HG03439 (cell line): Measurements from ENCODE around the gene RCAN1.
"Not testable (repeated sequence)": the region's sequence is repeated elsewhere in the genome, so short reads cannot be mapped to it uniquely, and the experiment has no call there.

Source experiments
- ATAC-seq: cut with Tn5 transposase; IDR thresholded peaks from one replicate; pipeline ENCODE4 v1.9.1; 2021; ENCODE audit warnings: mild to moderate bottlenecking, moderate library complexity; ENCODE audit not compliant: unreplicated experiment

Gene RCAN1

DNA sequence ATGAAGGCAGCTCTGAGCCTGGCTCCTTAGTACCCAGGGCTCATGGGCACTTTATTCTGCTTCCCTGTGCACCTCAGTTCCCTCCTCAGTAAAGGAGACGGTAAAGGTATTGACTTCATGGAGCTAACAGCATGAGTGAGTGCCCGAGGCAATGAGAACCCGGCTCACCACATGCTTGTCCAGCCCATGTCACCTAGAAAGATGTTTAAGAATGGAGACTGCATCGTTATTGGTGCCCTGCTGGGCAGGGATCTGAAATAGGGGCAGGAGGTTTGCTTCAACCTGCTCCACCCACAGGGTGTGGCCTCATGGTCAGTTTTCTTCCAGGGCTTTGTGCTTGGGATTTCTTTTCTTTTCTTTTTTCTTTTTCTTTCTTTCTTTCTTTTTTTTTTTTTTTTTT is 95.9 kb downstream of the RCAN1 start:
- ATAC-seq, result no peak

DNA sequence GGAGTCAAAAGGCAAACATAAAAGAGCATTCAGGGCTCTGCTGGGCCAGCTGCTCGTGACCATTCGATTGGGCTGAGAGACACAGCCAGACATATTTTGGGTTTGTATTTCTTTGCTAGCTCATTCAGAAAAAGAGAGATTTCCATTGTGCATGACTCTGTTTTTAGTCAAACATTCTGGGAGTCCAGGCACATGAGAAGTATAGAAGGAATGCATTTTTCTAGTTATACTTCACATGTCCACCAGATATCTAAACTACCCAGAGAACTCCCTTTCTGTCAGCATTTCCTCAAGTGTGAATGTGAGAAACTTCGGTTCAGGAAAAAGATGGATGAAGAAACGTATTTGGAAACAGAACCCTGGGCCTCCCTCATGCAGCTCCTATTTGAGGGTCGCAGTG is 96.6 kb downstream of the RCAN1 start:
- ATAC-seq, result no peak

DNA sequence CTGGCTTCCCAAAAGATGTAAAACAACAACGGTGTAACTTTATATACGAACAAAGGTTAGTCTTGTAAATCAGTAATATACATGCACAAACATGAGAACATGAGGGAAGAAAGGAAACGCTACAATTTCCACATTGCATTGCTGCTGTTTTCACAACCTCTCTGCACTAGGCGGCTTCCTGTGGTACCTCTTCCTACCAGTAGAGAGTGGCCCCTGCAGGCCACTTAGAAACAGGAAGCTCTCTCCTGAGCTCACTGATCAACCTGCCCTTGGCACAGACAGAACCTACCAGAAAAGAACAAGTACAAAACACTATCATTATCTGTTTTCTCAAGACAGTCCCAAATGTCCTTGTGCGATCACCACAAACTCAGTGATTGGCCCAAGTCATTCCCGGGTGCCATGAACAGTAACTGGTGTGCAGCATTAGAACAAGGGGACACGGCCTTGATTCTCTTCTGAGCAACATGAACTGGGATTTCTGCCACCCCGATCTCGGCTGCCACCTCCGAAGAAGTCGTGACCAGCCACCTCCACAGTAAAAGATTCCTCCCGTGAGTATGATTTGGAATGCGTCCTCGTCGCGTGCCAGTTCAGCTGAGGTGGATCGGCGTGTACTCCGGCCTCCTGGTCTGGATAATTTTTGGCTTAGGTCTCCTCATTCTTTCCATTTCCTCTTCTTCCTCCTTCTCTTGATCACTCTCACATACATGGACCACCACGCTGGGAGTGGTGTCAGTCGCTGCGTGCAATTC is 97.2 kb downstream of the RCAN1 start:
- no peak for ATAC-seq

DNA sequence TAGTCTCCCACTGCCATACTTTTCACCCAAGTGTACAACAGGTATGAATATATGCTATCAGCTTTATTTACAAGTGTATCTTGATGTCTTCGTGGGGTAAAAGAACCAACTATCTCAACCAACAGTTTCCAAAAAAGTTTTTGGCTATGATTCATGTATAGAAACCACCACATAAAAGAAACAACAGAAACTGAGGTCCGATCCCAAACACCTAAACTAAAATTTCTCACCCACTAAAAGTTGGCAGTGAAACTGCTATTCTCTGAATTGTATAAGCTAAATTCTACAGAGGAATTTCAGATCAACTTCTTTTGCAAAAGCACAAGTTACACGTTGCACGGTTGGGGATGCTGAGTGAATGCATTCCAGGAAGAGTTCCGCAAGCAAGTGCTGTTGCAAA is 97.9 kb downstream of the RCAN1 start:
- ATAC-seq, result no peak

DNA sequence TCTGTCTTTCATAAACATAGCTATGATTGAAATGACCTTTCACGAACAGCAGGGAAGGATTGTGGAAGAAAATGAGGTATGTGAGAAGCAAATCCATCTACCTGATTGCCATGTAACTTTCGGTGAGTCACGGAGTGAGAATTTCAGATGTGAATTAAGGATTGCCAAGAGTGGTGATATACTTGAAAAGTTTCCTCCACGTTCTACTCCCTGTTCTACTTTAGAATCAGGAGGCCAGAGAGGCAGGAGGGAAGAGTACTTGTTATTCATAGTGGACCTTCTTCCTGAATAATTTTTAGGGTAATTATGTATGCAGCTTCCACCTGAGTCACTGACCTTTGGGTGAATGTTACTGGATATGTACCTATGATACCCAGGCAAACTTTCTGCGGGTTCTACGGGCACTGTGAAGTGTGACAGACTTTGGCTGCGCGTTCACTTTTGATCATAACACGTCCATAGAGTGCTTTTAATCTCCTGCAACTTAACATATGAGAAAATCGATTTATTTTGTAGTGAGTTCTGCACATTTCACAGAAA is 100.3 kb downstream of the RCAN1 start:
- ATAC-seq, result no peak

DNA sequence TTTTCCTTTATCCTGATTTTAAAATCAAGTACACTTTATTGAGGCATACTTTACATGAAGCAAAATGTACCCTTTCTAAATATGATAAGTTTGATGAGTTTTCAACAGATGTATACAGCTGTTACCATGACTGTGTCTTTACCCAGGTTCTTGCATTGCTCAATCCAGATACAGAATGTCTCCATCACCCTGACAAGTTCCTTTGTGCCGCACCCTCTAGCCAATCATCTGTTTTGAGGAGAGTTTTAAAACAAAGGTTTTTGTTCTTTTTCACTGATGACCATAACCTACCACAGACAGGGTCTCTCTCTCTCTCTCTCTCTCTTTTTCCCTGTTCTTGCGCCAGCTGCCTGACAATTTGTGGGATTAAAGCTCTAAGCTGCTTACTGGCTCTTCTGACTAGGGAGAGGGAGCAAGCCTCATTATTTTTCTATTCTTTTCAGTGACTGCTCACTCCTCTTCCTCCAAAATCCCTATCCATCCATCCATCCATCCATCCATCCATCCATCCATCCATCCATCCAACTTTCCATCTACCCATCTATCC is 101.7 kb downstream of the RCAN1 start:
- ATAC-seq, result no peak

DNA sequence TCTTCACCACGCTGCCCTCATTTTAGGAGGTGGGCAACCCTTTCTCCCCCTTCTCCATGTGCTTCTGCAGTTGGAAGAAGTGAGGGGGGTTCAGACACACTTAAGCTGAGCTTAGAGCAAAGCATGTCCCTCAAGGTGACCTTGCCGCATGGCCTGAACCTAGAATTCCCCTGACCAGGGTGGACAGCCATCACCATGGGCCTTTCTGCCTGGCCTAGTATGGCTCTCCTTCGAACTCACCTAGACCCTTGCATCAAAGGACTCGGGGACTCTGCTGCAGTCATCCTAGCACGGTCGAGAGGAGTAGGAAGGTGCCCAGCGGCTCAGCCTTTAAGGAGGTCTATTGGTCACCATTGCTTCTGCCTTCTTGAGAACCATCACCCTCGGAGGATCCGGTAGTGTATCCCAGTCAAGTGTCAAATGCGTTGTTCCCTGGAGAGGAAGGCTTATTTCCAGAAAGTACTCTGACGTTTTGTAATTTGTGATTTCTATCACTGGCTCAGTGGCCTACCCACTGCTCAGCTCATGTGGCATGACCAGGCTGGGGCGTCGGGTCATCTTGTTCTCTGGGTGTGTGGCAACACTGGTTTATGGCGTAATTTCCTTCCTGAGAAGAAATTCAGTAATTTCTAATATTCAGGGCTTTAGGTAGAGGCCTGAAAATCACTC is 103.0 kb downstream of the RCAN1 start, which contains the start of gene KCNE1:
TSS of gene KCNE1 (minus strand) at position 424 of the 669 bp plus-strand sequence. CDS start 62,576 bp downstream, outside the sequence.
- no peak for ATAC-seq

- ATAC-seq, result no peak
Observed at GRCh38 chr21:34511181-34511580, 103.7 kb downstream of the RCAN1 start.

GRCh38 chr21:34510148-34511142 is 104.5 kb downstream of the RCAN1 start:
- ATAC-seq, result no peak

GRCh38 chr21:34509151-34509550 is 105.8 kb downstream of the RCAN1 start:
- no peak for ATAC-seq

- ATAC-seq, result no peak
Observed at GRCh38 chr21:34504595-34504994, 110.3 kb downstream of the RCAN1 start.

GRCh38 chr21:34502480-34503106 is 112.3 kb downstream of the RCAN1 start:
- no peak for ATAC-seq

DNA sequence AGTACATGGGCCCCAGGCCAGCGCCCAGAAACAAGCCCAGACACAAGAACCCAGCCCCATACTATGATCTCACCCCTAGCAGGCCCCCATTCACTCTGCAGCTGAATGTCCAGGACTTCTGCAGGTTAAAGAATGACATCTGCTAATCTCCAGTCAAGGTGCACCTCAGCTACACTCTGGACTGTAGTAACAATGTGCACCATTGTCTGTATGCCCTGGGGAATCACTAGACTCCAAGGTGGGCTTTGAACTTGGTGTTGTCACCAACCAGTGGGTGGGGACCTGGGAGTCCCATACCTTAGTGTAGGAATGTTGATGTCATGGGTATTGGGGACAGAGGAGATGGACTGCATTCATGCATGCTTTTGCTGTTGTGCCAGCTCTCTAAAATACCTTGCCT is 113.2 kb downstream of the RCAN1 start:
- ATAC-seq, result no peak

GRCh38 chr21:34500191-34500590 is 114.7 kb downstream of the RCAN1 start:
- ATAC-seq, result no peak

GRCh38 chr21:34499116-34499515 is 115.8 kb downstream of the RCAN1 start:
- ATAC-seq, result no peak

DNA sequence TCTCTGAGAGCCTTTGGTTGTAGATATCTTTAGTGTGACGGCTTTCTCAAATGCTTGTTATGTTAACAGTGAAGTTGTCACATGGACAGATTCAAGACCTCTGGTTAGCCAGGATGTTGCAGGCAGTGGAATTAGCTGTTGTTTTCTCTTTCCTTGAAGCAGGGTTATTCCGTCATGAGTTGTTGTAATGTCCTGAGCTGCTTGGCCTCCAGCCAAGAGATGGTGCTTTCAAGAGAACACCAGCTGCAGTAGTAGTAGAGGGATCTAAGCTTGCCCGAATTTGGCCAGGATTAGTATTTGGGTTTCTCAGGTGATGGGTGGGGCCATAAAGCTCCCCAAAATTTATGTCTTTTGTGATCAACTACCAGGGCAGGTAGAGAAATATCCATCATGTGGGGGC is 116.3 kb downstream of the RCAN1 start:
- no peak for ATAC-seq

- ATAC-seq, result not testable (repeated sequence)
Observed at GRCh38 chr21:34483854-34484253, 131.1 kb downstream of the RCAN1 start.

DNA sequence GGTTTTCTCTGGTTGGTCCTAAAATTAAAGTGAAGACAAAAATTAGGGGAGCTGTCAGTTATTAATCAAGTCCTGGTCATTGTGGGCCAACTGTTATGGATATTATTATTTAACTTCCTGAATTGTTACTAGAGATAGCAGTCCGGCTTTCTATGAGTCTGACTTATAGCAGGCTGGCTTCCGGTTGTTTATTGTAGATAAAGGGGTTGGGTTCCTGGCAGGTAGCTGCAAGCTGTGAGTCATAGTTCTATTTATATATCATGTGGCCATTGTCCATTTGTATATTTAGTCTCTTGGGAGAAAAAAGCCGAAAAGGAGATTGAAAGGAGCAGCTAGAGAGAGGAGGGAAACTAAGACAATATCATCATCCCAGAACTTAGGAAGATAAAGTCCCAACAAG is 131.5 kb downstream of the RCAN1 start:
- ATAC-seq, result not testable (repeated sequence)

DNA sequence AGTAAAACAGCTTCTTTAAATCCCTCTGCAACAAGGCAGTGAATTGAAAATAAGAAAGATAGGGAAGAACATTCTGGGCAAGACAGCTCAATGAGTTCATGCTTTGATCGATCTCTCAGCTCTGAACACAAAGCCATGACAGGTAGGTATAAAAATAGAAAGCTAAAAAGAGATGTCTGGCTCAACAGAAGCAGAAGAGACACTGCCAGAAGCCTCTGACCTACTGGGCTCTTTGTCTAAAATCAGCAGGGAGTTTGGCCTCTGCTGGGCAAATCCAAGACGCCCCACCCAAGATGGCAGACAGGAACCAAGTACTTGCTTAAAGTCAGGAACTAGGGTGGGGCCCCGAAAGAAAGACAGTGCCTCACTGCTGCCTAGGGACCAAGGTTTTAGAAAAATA is 147.6 kb downstream of the RCAN1 start:
- ATAC-seq, result not testable (repeated sequence)
